IPS-NIHi7 (cell line): ENCODE measurements around the gene LAMA1.
"Not testable (repeated sequence)": the region's sequence is repeated elsewhere in the genome, so short reads cannot be mapped to it uniquely, and the experiment has no call there.

ENCODE experiments used
- DNase-seq: peaks from one replicate; pipeline ENCODE4 v3.0.0; 2012; ENCODE audit warnings: mixed read lengths; ENCODE audit errors: extremely low spot score

Gene LAMA1

DNA sequence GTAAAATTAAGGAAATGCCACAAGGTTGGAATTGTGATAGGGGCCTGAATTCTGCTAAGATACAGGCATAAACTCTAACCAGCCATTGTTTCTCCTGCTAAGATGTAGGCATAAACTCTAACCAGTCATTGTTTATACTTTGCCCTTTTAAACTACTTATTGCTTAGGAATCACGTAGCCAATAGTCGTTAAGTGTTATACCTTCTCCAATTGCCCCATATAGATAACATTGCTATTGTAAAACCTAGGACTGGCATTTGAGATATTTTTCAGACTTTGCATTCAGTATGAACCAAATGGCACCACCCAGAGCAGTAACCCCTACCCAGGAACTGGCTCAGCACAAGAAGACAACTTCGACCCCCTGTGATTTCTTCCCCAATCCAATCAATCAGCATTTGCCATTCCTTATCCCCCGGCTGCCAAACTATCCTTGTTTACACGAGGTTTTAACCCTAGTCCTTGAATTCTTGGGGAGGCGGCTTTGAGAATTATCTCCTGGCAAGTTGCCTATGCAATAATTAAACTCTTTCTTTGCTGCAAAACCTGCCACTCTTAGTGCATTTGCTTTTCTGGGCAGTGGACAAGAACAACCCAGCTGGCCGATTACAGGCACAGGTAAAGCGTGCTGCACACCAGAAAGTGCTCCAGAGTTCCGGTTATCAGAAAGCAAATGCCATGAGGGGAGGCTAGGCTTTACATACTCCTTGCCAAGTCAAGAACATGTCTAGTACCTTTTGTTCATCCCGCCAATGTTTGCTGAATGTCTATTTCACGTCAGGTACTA lies 167.6 kb downstream of the LAMA1 start:
- no peak for DNase-seq

DNA sequence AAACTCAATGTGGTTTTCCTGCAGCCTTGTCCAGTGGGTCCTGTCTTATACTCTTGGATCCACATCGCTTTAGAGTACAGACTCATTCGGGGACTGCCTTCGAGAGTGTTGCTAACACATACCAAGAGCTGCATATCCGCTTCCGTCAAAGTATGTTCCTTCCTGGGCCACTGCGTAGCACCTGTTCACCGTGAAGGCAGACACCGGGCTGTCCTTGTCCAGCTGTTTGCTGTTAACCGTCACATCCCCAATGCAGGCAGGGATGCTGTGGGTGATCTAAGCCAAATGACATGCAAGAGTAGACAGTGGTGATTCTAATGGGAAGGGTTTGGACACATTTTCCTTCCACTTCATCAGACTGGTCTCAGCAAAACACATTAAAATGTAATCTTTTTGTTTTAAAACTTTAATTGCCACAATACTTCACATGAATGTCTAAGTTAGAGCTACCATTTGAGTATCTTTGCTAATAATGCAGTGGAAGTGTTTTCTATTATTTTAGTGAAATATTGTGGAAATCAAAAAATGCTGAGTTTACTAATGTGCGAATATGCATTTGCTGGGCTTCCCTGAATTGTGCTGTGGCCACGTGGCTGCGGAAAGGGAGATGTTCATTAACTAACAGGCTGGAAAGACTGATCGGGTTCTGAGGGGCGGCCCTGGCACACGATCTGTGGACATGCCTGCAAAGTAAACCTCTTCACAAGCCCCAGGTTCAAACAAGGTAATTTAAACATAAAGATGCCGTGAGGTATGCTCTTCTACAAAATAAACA lies 169.1 kb downstream of the LAMA1 start:
- DNase-seq, result no peak

DNA sequence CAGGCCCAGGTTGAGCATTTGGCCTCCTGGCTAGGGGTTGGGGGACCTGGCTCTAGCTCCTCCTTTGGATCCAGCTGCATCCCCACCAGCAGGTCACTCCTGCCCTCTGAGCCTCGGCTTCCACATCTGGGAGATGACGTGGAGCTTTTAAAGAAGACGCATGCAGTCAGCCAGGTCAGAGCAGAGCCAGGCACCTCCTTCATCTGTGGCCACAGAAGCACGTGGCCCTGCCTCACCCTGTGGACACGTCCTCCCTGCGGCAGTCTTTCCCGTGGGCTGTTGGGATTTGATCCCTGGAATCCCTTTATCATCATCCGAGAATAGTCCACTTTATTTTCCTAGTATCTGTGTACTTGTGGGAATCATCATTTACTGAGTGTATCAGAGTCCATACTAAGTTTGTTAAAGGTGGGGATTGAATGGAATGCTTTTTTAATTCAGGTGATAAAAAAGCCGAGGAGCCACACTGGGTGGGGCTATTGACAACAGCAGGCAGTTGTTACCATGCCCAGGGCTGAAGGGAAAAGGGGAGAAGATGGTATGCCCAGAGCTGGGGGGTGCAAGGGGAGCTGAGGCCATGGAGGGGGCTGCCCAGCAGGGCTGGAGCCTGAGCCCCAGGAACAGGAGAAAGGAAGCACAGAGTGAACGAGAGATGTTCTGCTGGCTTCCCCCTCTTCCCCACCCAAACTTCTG lies 170.1 kb downstream of the LAMA1 start:
- DNase-seq, result no peak

DNA sequence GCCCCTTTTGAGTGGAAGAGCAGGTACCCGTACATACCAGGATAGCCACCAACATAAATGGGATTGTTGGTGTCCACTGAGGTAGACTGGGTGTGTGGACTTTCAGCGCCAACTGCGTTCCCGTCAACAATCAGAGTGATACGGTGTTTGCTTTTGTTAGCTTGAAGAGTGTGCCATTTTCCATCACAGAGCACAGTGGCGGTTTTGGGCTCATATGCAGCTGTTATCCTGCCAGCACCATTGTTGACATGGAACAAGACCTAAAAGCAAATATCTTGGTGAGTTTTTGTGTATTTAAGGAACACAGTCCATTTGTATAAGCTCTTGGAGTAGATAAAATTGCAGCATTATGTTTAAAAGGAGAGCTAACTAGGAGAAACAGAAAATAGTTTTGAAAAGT lies 174.5 kb downstream of the LAMA1 start:
- DNase-seq, result no peak

DNA sequence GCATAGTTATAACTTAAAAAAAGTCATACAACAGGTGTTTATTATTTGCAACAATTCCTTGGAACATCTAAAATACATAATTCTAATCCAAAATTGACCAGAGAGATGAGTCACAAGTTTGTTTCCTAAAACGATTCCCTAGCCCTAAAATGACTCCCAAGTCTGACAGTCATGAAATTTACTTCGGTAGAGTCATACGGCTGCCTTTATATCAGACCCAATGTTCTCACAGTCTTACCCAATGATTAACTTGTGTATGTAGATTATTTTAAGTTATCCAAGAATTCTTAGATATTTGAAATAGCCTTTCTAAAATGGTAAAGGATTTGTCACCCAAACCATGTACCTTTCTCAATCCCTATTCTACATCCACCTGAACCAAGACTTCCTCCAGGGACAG lies 174.9 kb downstream of the LAMA1 start:
- DNase-seq, result no peak

DNA sequence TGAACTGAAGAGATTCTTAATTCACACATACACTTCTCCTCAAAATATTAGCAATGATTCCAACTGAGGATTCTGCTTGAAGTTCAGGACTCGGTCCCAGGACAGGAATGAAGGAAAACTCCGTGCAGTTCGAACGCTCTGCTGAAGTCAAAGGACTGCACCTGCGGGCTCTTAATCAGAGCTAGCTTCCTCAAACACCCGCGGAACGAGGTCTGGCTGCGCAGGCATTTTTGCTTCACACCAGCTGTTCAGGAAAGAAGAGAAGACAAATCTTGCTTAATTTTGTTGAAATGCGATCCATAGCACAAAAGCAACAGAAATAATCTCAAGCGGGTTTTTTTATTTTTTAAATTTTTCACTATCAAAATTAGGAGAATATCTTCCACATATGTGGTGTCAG lies 175.6 kb downstream of the LAMA1 start:
- no peak for DNase-seq

DNA sequence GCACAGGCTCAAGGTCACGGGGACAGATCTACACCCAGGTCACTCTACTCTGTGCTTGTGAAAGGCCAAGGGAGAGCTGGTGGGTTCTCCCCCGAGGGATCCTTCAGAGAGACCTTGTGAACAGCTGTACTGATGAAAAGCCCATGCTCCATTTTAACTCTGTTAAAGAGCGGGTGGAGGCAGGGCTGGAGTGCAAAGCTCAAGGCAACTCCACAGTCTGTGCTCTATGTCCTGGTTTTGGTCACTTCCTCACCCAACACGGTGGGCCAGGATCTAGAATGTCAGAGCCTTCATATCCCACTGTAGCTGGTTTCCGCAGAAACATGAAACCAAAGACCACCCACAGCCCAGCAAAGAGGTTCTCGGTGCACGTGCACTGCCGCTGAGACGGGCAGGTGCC lies 177.1 kb downstream of the LAMA1 start:
- DNase-seq, result no peak

DNA sequence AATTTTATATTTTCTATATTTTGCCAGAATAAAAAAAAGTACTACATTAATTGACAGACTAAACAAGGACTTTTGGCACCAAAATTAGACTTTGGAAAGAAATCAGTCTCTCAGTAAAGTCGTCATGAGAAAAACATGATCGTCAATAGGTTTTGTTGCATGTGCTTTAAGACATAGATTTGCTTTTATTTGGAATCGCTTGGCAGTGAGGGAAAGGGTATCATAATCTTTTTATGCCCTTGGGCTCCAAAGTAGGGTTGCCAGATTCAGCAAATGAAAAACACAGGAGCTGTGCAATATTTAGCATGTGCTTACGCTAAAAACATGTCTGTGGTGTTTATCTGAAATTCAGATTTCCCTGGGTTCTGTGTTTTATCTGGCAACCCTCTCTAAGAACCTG lies 177.6 kb downstream of the LAMA1 start:
- no peak for DNase-seq

DNA sequence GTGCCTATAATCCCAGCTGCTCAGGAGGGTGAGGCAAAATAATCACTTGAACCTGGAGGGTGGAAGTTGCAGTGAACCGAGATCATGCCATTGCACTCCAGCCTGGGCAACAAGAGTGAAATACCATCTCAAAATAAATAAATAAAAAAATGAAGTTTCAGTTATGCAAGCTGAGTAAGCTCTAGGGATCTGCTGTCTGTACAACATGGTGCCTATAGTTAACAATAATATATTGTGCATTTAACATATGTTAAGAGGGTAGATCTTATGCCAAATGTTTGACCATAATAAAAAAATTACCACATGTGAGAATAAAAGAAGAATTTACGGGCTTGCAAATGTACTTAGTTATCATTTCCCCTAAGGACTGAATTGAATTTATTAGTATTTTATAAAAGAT lies 179.2 kb downstream of the LAMA1 start:
- not testable (repeated sequence) for DNase-seq

DNA sequence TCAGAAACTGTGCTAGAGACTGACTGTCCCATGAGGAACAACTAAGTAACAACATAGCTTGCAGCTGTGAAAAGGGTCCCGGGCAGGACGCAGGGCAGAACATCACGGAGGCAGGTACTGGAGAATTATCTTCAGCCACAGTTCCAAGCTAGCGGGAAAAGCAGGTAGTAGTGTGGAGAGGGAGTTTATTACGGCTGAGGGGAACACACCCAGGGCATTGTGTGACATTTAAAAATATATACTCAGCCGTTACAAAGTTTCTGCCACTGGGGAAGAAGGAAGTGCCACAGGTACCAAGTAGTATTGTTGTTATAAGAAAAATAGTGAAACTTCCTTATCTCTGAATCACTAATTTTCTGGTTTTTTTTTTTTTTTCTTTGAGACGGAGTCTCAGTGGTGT lies 179.6 kb downstream of the LAMA1 start:
- no peak for DNase-seq

DNA sequence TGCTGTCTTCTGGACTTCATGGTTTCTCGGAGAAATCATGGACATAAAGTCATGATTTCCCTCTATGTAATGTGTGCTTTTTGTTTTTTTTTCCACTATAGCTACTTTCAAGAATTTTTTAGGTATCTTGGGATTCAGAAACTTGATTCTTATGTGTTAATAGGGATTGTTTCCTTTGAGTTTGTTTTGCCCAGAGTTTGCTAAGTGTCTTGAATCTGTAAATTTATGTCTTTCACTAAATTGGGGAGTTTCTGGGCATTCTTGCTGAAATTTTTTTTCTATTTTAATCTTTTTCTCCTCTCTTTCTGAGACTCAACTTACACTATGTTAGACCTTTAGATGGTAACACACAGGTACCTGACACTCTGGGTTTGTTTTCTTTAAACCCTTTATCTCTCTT lies 182.7 kb downstream of the LAMA1 start:
- no peak for DNase-seq

DNA sequence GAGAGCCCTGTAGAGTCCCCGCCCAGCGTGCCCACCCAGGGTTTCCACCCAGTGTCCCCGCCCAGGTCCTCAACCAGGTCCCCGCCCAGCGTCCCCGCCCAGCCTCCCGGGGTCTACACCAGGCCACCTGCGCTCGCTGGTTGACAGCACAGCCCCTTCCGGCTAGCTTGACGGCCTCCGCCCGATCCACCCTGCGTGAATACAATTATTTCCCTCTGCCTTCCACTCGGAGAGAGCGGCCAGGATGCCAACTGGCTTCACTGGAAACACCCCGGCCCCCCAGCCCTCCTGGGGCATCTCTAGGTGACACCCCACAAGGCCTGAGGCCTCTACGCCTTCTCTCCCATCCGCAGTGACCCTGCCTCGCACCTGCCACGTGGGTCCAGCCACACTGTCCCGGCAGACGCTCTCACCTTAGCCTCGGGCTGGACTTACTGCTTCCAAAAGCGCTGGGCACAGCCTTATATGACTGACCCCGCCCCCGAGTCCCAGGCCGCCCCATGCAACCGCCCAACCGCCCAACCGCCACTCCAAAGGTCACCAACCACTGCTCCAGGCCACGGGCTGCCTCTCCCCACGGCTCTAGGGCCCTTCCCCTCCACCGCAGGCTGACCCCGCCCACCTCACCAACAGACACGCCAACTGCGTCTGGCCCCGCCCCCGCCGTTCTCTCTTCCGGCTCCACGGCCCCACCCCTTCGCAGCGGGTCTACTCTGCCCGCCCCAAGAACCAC lies 188.1 kb downstream of the LAMA1 start:
- peak; percentile 69 for DNase-seq

DNA sequence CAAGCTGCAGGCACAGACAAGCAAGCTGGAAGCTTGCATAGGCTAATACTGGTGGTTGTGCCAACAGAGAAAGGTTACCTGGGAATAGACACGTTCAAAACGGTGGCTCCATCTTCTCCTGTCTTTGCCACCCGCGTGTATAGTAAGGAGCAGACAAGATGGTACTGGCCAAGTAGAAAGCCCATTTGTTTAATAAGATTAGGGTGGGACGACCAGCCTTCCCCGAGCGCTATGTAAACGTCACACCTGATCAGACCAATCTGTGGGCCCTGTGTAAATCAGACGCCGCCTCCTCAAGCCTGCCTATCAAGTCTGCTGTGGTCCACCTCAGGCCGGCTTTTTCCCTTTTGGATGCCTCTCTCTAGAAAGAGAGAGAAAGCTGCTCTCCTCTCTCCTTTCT lies 189.2 kb downstream of the LAMA1 start:
- DNase-seq, result no peak

DNA sequence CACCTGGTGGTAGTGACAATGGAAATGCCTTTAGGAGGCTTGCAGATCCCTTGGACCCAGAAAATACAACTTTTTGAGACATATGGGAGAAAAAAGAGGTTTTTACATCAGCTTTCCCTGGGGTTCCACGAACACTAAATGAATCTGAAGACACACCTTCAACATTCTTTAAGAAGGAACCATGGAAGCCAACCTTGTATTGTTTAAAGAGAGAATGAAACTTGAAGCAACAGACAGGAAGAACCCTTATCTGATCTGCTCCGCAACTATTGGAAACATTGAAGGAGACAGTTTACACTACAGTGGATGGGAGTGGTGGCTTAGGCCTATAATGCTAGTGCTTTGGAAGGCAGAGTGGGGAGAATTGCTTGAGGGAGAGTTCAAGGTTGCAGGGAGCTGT lies 190.4 kb downstream of the LAMA1 start:
- no peak for DNase-seq

DNA sequence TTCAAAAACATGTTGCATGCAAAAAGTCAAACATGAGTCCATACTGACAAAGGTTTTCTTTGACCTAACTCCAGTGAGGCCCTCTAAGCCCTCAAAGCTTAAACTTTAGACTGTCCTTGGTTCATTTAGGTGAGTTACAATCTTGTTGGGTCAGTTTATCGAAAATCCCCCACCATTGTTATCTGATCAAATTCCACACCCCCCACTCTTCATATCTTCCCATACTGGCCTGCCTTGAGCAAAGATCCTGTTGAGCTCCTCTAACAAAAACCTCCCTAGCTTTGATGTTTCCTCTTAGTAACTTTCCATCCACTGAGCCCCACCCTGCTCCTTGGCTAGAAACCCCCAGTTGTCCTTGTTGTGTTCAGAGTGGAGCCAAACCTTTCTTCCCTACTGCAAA lies 194.4 kb downstream of the LAMA1 start:
- no peak for DNase-seq

DNA sequence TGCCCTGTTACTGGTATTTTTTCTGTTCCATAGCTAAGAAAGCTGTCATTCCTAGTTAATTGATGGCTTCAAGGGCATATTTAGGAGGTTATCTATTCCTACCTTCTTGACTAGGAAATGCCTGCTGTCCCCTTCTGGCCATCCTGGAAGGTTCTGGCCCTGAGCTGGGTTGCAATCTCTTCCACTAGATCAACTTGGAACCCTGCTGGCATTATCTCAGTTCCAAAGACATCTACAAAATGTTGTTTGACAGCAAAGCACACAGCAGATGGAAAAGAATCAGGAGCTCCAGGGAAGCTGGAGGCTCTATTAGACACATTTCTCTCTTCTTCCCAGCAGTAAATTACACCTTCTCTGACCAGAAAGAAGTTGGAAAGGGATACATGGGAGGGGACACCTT lies 196.0 kb downstream of the LAMA1 start:
- DNase-seq, result no peak

DNA sequence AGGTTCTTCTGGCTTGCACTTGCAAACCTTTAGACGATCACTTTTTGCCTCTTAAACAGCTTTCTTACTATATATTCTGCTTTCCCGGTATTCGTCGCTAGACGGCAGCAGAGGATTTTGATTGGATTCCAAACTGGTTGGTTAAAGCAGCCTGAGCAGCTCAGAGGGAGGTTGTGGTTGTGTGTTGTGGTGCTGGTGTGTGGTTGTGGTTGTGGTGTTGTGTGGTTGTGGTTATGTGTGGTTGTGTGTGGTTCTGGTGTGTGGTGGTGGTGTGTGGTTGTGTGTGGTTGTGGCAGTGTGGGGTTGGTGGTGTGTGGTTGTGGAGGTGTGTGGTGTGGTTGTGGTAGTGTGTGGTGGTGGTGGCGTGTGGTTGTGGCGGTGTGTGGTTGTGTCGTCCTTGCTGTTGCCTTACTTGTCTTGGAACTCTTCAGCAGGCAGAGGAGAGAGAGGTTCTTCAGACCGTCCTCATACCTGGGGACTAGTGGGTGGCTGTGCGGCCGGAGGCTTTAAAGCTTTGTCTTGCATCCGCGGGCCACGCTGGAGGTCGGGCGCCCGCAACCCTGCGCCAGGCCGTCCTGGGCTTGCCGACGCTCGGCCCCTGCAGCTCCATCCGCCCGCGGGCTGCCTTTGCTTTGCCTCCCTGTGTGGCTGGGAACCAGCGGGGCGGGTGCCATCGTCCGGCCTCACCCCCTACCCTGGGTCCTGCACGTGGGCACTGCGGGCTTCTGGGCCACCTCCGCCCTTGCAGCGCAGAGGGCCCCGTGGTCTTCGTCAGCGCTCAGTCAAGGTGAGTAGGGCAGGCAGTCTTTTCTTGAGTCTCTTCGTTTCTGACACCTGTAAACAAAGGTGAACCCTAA lies 197.3 kb downstream of the LAMA1 start:
- DNase-seq, result peak; percentile 70

DNA sequence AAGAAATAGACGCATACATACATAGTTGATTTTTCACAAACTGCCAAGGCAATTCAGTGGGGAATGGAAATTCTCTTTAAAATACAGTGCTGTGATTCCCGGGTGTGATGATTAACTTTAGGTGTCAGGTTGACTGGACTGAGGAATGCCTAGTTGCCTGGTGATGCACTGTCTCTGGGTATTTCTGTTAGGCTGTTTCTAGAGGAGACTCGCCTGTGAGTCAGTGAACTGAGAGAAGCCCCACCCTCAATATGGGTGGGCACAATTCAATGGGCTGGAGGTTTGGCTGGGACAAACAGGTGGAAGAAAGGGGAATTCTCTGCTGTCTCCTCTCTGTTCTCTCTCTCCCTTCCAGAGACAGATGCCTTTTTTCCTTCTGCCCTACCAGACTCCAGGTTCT lies 200.5 kb downstream of the LAMA1 start:
- DNase-seq, result no peak

DNA sequence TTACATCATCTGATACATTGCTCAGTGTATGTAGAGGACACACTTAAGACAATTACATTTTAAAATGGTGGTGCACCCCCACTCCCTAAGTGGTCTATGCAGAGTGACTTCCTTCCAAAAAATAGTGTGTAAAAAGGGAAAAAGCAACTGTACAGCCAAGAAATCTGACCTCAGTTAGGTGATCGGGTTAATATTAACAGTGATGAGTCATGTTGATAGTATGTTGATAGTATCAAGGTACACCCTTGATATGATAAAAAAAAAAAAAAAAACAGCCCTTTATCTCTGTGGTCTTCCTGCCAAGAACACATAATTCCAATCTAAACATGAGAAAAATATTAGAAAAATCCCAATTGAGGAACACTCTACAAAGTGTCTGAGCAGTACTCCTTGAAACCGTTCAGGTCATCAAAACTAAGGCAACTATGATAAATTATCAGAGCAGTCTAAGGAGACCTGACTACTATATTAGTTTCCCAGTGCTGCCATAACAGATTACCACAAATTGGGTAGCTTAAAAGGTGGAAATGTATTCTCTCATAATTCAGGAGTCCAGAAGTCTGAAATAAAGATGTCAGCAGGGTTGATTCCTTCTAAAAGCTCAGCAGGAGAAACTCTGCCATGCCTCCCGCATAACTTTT lies 216.2 kb downstream of the LAMA1 start:
- DNase-seq, result no peak

DNA sequence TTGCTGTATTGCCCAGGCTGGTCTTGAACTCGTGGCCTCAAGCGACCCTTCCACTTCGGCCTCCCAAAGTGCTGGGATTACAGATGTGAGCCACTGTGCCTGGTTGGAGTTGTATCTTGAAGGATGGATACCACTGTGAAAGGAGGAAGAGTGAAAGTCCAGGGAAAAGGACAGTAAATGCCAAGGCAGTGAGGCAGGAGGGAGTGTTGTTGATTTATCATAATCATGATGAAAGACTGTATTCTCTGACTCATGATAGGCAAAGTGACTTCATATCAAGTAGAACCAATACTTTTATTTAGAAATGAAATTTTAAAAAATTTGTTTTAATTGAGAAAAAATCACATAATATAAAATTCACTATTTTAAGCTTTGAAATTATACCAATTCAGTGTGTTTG lies 225.8 kb downstream of the LAMA1 start:
- DNase-seq, result no peak
